SH-SY5Y (cell line): Measurements from ENCODE around the gene LSAMP.

Source experiments
- GATA2 ChIP-seq: IDR thresholded peaks from 2 replicates; pipeline ENCODE4 v1.6.1; 2011; ENCODE audit warnings: mild to moderate bottlenecking, low read depth, low read length
- GATA3 ChIP-seq: IDR thresholded peaks from 2 replicates; pipeline ENCODE4 v1.6.1; 2011; ENCODE audit warnings: low read depth, mild to moderate bottlenecking, low read length, moderate library complexity

DNA sequence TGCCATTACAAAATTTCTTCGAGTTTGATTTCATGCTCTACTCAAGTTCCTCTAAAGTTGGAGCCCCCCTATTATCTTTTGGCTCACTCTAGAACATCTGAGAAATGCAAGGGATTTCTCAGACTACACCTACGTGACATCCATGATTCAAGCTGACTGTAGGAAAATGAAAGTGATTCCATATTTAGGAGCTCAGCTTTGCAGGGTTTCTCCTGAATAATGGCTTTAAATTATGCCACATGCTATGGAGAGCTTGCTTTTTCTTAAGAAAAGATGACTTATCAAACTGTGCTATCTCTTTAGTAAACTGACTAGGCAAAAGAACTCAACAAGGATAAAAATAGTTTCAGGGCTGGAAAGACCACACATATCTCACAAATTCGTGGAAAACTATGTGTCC is 292.1 kb downstream of the LSAMP start:
- no peak for TF ChIP-seq GATA2
- no peak for TF ChIP-seq GATA3
